MM.1S (cell line): ENCODE measurements around the gene TESK2.

ENCODE experiments used
- CTCF ChIP-seq: fragments of 300-600 bp; sonication (generic); IDR thresholded peaks from 2 replicates; pipeline ENCODE4 v1.5.1; 2016; ENCODE audit warnings: antibody characterized with exemption, low read length, mixed read lengths
- EZH2 ChIP-seq: fragments of 300-600 bp; sonication (generic); optimal IDR thresholded peaks from 2 replicates; pipeline ENCODE3; 2017; ENCODE audit warnings: low read depth, mild to moderate bottlenecking, antibody characterized with exemption, low read length, mixed read lengths
- EZH2phosphoT487 ChIP-seq: fragments of 300-600 bp; sonication (generic); IDR thresholded peaks from 2 replicates; pipeline ENCODE4 v1.6.1; 2018; ENCODE audit warnings: antibody characterized with exemption, low read length

DNA sequence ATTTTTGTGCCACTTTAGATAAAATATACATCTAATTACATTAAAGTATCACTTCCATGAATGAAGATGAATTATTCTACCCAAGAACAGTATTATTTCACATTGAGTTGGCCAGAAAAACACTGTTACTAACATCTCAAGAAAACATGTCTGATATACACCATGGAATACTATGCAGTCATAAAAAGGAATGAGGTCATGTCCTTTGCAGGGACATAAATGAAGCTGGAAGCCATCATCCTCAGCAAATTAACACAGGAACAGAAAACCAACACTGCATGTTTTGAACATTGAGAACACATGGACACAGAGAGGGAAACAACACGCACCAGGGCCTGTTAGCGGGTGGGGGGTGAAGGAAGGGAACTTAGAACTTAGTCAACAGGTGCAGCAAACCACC, 69.0 kb downstream of the TESK2 start:
- TF ChIP-seq CTCF (no peak), EZH2 (no peak), EZH2phosphoT487 (no peak)
